Ramos (cell line): Measurements from ENCODE around the gene NUP153.
"Not testable (repeated sequence)": the region's sequence is repeated elsewhere in the genome, so short reads cannot be mapped to it uniquely, and the experiment has no call there.

ENCODE experiments used
- in situ Hi-C: fragments of 300-500 bp; cut with MboI; formaldehyde crosslinking; loops from one replicate; pipeline ENCODE4 v1.14.3; 2022; ENCODE audit warnings: low sequenced_read_pairs; ENCODE audit not compliant: unreplicated experiment

The NUP153 gene

GRCh38 chr6:17714879-17715851, 8.4 kb upstream of the NUP153 start:
- in situ Hi-C loops, result no loop called here

- in situ Hi-C loops, result no loop called here
Measured at GRCh38 chr6:17714177-17714576, 7.5 kb upstream of the NUP153 start.

GRCh38 chr6:17712576-17712975, 5.9 kb upstream of the NUP153 start:
- in situ Hi-C loops, result no loop called here

- in situ Hi-C loops, result no loop called here
Measured at GRCh38 chr6:17710331-17710730, 3.6 kb upstream of the NUP153 start.

- in situ Hi-C loops, result no loop called here
Measured at GRCh38 chr6:17709476-17709875, 2.8 kb upstream of the NUP153 start.

DNA sequence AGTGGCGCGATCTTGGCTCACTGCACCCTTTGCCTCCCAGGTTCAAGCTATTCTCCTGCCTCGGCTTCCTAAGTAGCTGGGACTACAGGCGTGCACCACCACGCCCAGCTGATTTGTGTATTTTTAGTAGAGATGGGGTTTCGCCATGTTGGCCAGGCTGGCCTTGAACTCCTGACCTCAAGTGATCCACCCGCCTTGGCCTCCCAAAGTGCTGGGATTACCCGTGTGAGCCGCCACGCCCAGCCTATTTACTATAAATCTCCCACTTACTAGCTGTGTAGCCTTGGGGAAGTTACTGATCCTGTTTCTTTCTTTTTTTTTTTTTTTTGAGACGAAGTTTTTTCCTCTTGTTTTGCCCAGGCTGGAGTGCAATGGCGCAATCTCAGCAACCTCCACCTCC, 1.3 kb upstream of the NUP153 start:
- in situ Hi-C loops, result not testable (repeated sequence)

DNA sequence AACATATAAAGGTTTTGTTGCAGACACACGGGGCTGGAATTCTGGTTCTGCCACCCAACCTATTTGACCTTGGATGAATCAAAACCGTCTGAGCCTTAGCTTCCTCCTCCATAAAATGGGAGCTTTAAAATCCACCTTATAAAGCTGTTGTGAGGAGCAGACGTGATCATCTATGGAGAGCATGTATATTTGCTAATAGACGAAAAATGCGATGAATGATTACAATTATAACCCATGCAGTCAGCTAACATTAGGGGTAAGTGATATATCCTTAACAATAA, 586 bp upstream of the NUP153 start:
- in situ Hi-C loops, result no loop called here

- in situ Hi-C loops, result no loop called here
Measured at GRCh38 chr6:17705778-17706579, 746 bp downstream of the NUP153 start.

GRCh38 chr6:17705428-17705777, 1.3 kb downstream of the NUP153 start:
- in situ Hi-C loops, result no loop called here

- in situ Hi-C loops, result no loop called here
Measured at GRCh38 chr6:17703256-17703694, 3.5 kb downstream of the NUP153 start.

- in situ Hi-C loops, result no loop called here
Measured at GRCh38 chr6:17700421-17701416, 6.0 kb downstream of the NUP153 start.

- in situ Hi-C loops, result no loop called here
Measured at GRCh38 chr6:17691925-17692538, 14.7 kb downstream of the NUP153 start.

GRCh38 chr6:17688481-17688880, 18.2 kb downstream of the NUP153 start:
- in situ Hi-C loops, result no loop called here

GRCh38 chr6:17687136-17687535, 19.6 kb downstream of the NUP153 start:
- in situ Hi-C loops, result no loop called here

GRCh38 chr6:17684134-17684533, 22.6 kb downstream of the NUP153 start:
- in situ Hi-C loops, result no loop called here

- in situ Hi-C loops, result no loop called here
Measured at GRCh38 chr6:17683428-17683827, 23.3 kb downstream of the NUP153 start.

DNA sequence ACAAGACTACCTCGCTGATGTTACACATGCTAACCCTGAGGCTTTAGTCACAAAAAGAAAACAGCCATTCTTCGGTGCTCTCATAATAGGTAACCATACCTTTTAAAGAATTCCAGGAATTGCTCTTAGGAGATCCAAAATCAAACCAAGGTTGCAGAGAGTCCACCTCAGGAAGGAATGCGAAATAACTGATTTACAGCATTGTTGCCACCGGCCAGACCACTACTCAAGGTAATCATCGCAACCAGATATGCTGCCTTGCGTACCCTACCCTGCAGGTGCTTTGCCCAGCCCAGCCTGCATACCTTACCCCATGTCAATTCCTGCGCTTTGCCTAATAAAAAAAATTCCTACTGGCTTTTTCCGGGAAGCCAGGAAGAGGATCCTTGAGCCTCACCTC, 27.0 kb downstream of the NUP153 start:
- in situ Hi-C loops, result no loop called here

DNA sequence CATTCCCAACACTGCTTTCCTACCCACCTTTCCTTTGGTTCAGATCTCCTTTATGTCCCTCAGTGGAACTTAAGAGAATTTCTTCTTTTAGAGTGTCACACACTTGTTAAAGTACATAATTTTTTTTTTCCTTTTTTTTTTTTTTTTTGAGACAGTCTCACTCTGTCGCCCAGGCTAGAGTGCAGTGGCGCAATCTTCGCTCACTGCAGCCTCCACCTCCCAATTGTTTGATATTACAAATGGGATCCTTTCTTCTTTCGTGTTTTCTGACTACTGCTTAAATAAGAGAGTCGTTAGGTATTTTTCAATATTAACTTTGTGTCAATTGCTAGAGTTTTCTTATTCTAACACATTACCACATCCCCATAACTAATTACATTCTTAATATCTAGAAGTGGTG, 29.1 kb downstream of the NUP153 start:
- in situ Hi-C loops, result no loop called here

DNA sequence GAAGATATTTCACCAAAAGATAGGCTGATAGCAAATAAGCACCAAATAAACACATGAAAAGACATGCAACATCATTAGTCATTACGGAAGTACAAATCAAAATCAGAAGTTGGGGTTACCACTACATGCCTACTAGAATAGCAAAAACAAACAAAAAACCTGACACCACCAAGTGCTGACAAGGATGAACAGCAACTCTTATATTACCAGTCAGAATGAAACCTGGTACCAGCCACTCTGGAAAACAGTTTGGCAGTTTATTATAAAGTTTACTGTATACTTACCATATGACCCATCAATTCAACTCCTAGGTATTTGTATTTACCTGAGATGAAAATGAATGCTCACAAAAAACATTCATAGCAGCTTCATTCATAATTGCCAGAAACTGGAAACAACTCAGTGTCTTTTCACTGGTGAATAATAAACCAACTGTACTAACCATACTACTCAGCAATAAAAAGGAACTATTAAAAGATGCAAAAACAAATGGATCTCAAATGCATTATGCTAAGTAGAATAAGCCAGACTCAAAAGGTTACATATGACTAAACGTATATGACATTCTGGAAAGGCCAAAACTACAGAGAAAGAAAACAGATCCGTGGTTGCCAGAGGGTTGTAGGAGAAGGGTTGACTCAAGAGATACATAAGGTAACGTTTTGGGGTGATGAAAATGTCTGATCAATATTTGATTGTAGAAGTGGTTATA, 33.0 kb downstream of the NUP153 start:
- in situ Hi-C loops, result no loop called here
